ENCODE results near the gene IL12RB2. TPM values are rescaled to one million over a fixed set of nuclear protein-coding genes. Genes with fewer than 3 reads are reported as not detected.

The IL12RB2 gene
- total RNA-seq, 6 experiments from 2014 or later, result 0.12 to 1.3 (median 0.31) TPM

DNA sequence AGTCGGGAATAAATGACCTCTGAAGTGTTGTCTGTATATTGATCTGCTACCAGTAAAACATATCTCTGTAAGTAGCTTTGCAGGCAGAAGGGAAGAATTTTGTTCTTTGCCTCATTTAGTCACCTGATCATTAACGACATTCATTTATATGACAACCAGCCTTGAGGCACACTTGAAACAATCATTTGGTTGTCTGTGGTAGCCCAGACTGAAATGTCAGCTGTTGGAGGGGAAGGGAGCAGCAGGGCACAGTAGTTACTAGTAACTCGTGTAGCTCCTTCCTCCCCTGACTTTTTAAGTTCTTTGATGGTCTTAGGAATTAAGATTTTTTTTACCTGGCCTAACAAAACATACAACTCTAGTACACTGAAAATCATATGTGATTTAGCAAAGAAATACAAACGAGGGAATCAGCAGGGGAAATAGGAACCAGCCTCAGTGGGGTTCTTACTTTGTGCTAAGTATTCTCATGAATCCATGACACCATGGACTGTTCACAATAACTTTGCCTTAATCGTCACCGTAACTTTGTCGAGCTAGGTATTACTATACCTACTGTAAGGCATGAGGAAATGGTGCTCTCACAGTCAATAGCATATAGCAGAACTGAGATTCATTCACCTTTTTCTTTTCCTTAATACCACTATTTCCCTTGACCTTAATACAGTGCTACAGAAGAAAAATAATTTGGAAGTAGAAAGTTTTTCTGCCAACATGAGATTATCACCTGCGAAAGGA, 6.4 kb downstream of the IL12RB2 start:
- Histone ChIP-seq H3K9me3 (no peaks in the 10 kb centered on the region), H3K36me3 (no peaks in the 10 kb centered on the region), H3K4me1 (no peaks in the 10 kb centered on the region), H3K4me3 (no peak overlapping the region), H3K27ac (no peak overlapping the region), H3K27me3 (no peaks in the 10 kb centered on the region)
- intact Hi-C loops (cut with DNase I), result no loop called here
- no peak for DNase-seq
- 69% methylated on average over 8 of the region's 8 CpGs for WGBS (ENCODE audit: insufficient coverage, low coverage, low lambda C conversion rate, missing lambda C conversion rate)
- no peak for TF ChIP-seq POLR2A (IDR thresholded peaks at IDR 0.05)
- no peak for ATAC-seq

DNA sequence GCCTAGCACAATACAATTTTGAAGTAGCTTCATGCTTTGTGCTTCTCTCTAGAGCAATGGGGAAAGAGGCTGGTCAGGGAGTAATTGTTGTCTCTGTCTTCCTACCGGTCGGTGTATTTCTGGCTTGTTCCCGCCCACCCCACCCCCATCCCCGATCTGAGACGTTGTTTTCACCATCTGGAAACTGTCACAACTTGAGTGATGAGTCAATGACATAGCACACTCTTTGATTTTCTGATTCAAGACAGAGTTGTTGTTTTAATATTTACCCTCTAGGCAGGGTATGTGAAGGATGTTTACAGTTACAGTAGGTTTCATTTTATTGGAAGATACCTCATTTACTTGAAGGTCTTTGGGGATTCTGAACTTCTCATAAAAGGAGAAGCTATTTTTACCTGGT, 7.0 kb downstream of the IL12RB2 start:
- H3K4me1 ChIP-seq, result no peaks in the 10 kb centered on the region
- H3K36me3 ChIP-seq, result no peaks in the 10 kb centered on the region
- intact Hi-C loops (cut with DNase I), result no loop called here
- no peak overlapping the region for H3K4me3 ChIP-seq
- no peak for TF ChIP-seq POLR2A (IDR thresholded peaks at IDR 0.05)
- TF ChIP-seq, protein P1, sequence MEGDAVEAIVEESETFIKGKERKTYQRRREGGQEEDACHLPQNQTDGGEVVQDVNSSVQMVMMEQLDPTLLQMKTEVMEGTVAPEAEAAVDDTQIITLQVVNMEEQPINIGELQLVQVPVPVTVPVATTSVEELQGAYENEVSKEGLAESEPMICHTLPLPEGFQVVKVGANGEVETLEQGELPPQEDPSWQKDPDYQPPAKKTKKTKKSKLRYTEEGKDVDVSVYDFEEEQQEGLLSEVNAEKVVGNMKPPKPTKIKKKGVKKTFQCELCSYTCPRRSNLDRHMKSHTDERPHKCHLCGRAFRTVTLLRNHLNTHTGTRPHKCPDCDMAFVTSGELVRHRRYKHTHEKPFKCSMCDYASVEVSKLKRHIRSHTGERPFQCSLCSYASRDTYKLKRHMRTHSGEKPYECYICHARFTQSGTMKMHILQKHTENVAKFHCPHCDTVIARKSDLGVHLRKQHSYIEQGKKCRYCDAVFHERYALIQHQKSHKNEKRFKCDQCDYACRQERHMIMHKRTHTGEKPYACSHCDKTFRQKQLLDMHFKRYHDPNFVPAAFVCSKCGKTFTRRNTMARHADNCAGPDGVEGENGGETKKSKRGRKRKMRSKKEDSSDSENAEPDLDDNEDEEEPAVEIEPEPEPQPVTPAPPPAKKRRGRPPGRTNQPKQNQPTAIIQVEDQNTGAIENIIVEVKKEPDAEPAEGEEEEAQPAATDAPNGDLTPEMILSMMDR (IDR thresholded peaks at IDR 0.05), result no peak
- 17% methylated on average over 5 of the region's 5 CpGs for WGBS (ENCODE audit: insufficient coverage, low coverage, low lambda C conversion rate, missing lambda C conversion rate)
- no peak overlapping the region for H3K27ac ChIP-seq
- DNase-seq, result no peak
- H3K9me3 ChIP-seq, result no peaks in the 10 kb centered on the region
- no peaks in the 10 kb centered on the region for H3K27me3 ChIP-seq
- ATAC-seq, result no peak

DNA sequence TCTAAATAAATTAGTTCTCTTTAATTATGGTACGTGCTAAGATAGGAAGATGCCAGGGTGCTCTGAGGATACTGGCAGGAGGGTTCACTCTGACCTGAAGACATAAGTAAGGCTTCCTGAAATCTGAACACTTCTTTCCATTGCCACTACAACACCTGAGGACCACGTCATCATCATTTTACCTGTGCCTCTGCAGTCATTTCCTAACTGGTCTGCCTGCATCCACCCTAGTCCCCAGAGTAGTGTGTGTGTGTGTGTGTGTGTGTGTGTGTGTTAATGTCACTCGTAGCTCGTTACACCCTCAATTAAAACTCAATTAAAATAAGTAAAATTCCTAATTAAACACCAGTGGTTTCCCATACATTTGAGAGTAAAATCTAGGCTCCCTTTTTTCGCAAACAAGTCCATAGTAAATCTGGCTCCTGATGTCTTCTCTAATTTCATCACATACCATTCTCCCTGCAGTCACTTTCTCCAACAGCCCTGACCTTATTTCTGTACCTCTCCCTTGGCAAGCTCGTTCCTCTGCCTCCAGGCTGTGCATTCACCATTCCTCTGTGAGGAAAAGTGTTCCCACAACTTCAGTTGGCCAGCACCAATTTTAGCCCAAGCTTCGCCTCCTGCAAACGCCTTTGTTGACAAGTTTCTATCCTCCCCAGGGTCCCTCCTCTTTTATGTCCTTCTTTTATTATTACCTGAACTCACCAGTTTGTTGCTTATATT, 8.7 kb downstream of the IL12RB2 start:
- H3K4me3 ChIP-seq, result no peak overlapping the region
- intact Hi-C loops (cut with DNase I), result no loop called here
- no peaks in the 10 kb centered on the region for H3K4me1 ChIP-seq
- H3K27ac ChIP-seq, result no peak overlapping the region
- H3K36me3 ChIP-seq, result no peaks in the 10 kb centered on the region
- WGBS (ENCODE audit: insufficient coverage, low coverage, low lambda C conversion rate, missing lambda C conversion rate), result 63% methylated on average over 8 of the region's 8 CpGs
- ATAC-seq, result no peak
- no peaks in the 10 kb centered on the region for H3K27me3 ChIP-seq
- H3K9me3 ChIP-seq, result no peaks in the 10 kb centered on the region
- TF ChIP-seq POLR2A (IDR thresholded peaks at IDR 0.05), result no peak
- TF ChIP-seq, protein P1 (IDR thresholded peaks at IDR 0.05), result no peak
- DNase-seq, result no peak

DNA sequence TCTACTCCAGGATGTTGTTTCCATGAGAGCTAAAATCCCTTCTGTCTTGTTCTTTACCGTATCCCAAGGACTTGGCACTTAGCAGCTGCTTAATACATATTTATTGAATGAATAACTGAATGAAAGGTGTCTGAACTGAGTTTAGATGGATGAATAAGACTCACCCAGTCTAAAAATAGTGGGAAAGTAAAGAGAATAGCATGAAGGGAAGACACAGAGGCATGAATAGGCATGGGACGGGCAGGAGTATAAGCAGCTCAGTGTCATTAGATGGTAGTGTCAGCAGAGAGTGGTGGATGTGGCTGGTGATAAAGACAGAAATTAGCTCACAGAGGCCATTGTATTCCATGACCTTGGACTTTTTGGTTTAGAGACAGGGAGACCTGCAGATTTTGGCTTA, 9.2 kb downstream of the IL12RB2 start:
- no peak for DNase-seq
- Histone ChIP-seq H3K9me3 (no peaks in the 10 kb centered on the region), H3K27ac (no peak overlapping the region), H3K4me1 (no peaks in the 10 kb centered on the region), H3K4me3 (no peak overlapping the region), H3K36me3 (no peaks in the 10 kb centered on the region), H3K27me3 (no peaks in the 10 kb centered on the region)
- 88% methylated on average over 2 of the region's 2 CpGs for WGBS (ENCODE audit: insufficient coverage, low coverage, low lambda C conversion rate, missing lambda C conversion rate)
- ATAC-seq, result no peak
- TF ChIP-seq POLR2A (IDR thresholded peaks at IDR 0.05), result no peak
- TF ChIP-seq, protein P1 (IDR thresholded peaks at IDR 0.05), result no peak
- intact Hi-C loops (cut with DNase I), result no loop called here

DNA sequence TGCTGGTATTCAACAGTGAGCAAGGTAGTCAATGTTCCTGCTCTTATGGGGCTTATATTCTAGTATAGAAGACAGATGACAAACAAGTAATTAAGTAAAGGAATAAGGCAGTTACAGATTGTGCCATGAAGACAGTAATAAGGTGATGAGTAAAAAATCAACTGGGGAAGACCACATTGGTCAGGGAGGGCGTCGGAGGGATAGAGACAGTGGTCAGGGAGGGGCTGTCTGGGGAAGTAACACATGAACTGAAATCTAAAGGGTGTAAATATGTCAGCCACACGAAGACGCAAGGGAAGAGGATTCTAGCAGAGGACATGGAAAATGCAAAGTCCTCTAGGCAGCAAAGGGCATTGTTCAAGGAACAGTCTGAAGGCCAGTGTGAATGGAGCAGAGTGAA, 10.1 kb downstream of the IL12RB2 start:
- TF ChIP-seq POLR2A (IDR thresholded peaks at IDR 0.05), result no peak
- TF ChIP-seq, protein P1 (IDR thresholded peaks at IDR 0.05), result no peak
- 83% methylated on average over 4 of the region's 4 CpGs for WGBS (ENCODE audit: insufficient coverage, low coverage, low lambda C conversion rate, missing lambda C conversion rate)
- no peak for DNase-seq

More for the DNA sequence above, 10.1 kb downstream of the IL12RB2 start:
- no peaks in the 10 kb centered on the region for H3K36me3 ChIP-seq
- no peaks in the 10 kb centered on the region for H3K27me3 ChIP-seq
- H3K9me3 ChIP-seq, result no peaks in the 10 kb centered on the region
- intact Hi-C loops (cut with DNase I), result no loop called here
- ATAC-seq, result no peak
- no peaks in the 10 kb centered on the region for H3K4me1 ChIP-seq
- H3K27ac ChIP-seq, result no peak overlapping the region
- no peak overlapping the region for H3K4me3 ChIP-seq
